Glutamatergic neuron (in vitro differentiated cells): ENCODE data around the gene PLOD3. TPM values are rescaled to one million over a fixed set of nuclear protein-coding genes. Genes with fewer than 3 reads are reported as not detected.

ENCODE experiments used
- DNase-seq: peaks from one replicate; pipeline ENCODE4 v3.0.0; 2022
- H3K27ac Mint-ChIP-seq: one replicate; pipeline ENCODE4 v1.8.0; 2020; ENCODE audit warnings: mild to moderate bottlenecking, mixed read lengths, inconsistent platforms; ENCODE audit not compliant: unreplicated experiment
- H3K27me3 Mint-ChIP-seq: one replicate; pipeline ENCODE4 v1.8.0; 2020; ENCODE audit warnings: mild to moderate bottlenecking, moderate library complexity, mixed read lengths, inconsistent platforms; ENCODE audit not compliant: unreplicated experiment
- H3K36me3 Mint-ChIP-seq: one replicate; pipeline ENCODE4 v1.8.0; 2020; ENCODE audit warnings: mild to moderate bottlenecking, mixed read lengths, inconsistent platforms; ENCODE audit not compliant: unreplicated experiment
- H3K4me1 Mint-ChIP-seq: one replicate; pipeline ENCODE4 v1.8.0; 2020; ENCODE audit warnings: mild to moderate bottlenecking, low read depth, mixed read lengths, inconsistent platforms; ENCODE audit not compliant: unreplicated experiment
- H3K4me3 Mint-ChIP-seq: one replicate; pipeline ENCODE4 v1.8.0; 2020; ENCODE audit warnings: mild to moderate bottlenecking, mixed read lengths, inconsistent platforms; ENCODE audit not compliant: unreplicated experiment
- H3K9me3 Mint-ChIP-seq: one replicate; pipeline ENCODE4 v1.8.0; 2020; ENCODE audit warnings: mild to moderate bottlenecking, moderate library complexity, mixed read lengths, inconsistent platforms; ENCODE audit not compliant: unreplicated experiment
- total RNA-seq: library from RNA; stranded (reverse); fragmentation: NEBNext Ultra II Directional; extraction: Animal tissue kit (Norgen Biotek cat#: 25700); gene quantifications from one replicate; pipeline ENCODE4 v1.2.1, GENCODE V29; 2021; ENCODE audit not compliant: unreplicated experiment
- TF ChIP-seq, protein P1 (sequence below): fragments of 200-600 bp; sonication (generic); IDR thresholded peaks from one replicate; pipeline ENCODE4 v1.5.0; 2021; ENCODE audit not compliant: partially characterized antibody, unreplicated experiment

Gene PLOD3
- total RNA-seq, 1 donor from 2014 or later: 47.1 TPM

DNA sequence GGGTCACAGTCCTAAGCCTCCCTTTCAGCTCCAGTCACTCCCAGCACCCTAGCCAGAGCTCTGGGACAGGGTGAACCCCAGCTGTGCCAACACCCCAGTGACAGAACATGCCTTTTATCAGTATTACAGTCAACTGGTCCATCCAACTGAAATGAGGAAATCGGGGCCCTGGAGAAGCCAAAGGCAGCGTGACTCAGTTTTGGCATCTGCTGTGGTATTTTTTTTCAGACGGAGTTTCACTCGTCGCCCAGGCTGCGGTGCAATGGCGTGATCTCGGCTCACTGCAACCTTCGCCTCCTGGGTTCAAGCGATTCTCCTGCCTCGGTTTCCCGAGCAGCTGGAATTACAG lies 23.6 kb upstream of the PLOD3 start:
- Mint-ChIP-seq H3K9me3 (peaks cover 7% of the 10 kb centered on the region), H3K27me3 (peaks cover 5% of the 10 kb centered on the region), H3K4me1 (peaks cover 9% of the 10 kb centered on the region), H3K27ac (no peak overlapping the region), H3K36me3 (no peaks in the 10 kb centered on the region), H3K4me3 (no peak overlapping the region)
- TF ChIP-seq, protein P1, sequence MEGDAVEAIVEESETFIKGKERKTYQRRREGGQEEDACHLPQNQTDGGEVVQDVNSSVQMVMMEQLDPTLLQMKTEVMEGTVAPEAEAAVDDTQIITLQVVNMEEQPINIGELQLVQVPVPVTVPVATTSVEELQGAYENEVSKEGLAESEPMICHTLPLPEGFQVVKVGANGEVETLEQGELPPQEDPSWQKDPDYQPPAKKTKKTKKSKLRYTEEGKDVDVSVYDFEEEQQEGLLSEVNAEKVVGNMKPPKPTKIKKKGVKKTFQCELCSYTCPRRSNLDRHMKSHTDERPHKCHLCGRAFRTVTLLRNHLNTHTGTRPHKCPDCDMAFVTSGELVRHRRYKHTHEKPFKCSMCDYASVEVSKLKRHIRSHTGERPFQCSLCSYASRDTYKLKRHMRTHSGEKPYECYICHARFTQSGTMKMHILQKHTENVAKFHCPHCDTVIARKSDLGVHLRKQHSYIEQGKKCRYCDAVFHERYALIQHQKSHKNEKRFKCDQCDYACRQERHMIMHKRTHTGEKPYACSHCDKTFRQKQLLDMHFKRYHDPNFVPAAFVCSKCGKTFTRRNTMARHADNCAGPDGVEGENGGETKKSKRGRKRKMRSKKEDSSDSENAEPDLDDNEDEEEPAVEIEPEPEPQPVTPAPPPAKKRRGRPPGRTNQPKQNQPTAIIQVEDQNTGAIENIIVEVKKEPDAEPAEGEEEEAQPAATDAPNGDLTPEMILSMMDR: no peak
- no peak for DNase-seq

DNA sequence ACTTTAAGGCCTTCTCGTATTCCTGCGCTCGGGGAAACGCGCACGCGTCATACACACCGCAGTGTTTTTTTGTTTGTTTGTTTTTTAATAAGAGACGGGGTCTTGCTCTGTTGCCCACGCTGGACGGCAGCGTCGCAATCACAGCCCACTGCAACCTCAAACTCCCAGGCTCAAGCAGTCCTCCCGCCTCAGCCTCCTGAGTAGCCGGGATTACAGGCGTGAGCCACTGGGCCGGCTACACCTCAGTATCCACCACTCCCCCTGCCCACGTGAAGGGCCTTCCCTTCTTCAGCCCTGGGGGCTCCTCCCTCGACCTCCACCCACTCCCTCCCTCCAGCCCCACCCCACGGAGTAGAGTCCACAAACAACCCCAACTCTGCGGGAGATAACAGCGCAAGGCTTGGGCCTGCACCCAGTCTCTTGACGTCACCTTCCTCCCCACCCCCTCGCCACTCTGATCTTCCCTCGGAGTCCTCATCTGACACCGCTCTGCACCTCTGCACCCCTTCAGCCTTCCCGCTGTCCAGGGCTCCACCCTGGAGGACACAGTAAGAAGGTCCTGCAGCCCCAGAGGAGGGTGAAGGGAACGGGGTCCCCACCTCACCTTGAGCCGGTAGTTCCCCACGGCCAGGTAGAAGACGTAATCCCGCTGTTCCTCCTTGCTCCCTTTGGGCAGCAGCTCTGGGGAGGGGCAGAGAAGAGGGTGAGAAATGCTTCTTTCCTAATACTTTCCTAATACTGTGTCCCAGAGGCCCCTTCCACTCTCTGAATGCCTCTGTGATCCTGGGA lies 23.0 kb upstream of the PLOD3 start:
- no peaks in the 10 kb centered on the region for H3K36me3 Mint-ChIP-seq
- H3K4me1 Mint-ChIP-seq: peaks cover 9% of the 10 kb centered on the region
- H3K9me3 Mint-ChIP-seq: peaks cover 7% of the 10 kb centered on the region
- no peak overlapping the region for H3K27ac Mint-ChIP-seq
- TF ChIP-seq, protein P1: no peak
- no peak overlapping the region for H3K4me3 Mint-ChIP-seq
- no peak for DNase-seq
- H3K27me3 Mint-ChIP-seq: peaks cover 5% of the 10 kb centered on the region

DNA sequence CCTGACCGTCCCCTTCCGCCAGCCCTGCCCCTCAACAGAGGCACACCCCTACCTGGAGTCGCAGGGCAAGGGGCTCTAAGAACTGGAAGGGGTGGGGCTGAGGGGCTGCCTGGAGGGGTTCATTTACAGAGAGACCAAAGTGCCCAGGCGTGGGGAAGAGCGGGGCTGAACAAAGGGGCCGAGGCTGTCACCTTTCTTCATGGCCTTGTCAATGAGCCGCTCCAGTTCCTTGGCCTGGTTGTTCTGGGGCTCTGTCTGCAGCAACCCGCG lies 22.5 kb upstream of the PLOD3 start:
- Mint-ChIP-seq H3K9me3 (peaks cover 5% of the 10 kb centered on the region), H3K4me1 (peaks cover 9% of the 10 kb centered on the region), H3K36me3 (no peaks in the 10 kb centered on the region), H3K27me3 (peaks cover 5% of the 10 kb centered on the region), H3K4me3 (no peak overlapping the region), H3K27ac (no peak overlapping the region)
- DNase-seq: no peak
- TF ChIP-seq, protein P1: no peak

DNA sequence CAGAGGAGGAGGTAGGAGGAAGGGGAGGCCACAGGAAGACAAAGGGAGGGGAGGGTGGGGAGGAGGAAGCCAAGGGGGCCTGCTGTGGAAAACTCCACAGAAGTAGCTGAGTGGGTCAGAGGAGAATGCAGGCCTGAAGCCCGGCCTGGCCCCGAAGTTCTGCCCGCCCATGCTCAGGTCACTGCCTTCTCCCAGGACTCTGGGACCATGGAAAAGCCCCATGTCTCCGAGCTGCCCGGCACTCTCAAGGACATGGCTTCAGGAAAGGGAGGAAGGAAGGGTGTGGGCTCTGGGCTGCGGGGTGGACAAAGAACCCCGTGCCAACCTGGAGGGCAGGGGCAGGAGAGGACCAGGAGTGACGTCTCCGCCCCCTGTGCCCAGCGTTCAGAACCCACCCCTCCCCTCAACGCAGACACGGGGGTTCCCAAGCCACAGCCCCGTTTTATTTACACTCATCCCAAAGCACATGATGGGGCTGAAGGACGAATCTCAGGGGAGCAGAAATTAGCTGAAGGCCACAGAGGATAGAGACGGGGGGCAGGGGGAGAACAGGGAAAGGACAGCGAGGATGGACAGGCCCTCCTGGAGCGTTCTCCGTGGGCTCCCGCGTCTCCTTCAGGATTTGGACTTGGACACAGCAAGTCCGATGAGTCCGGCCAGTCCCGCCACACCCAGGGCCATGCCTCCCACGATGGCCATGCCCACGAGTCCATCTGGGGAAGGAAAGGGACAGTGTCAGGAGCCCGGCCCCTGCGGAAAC lies 22.0 kb upstream of the PLOD3 start:
- H3K4me3 Mint-ChIP-seq: no peak overlapping the region
- no peak overlapping the region for H3K27ac Mint-ChIP-seq
- peaks cover 3% of the 10 kb centered on the region for H3K27me3 Mint-ChIP-seq
- no peak for DNase-seq
- H3K36me3 Mint-ChIP-seq: no peaks in the 10 kb centered on the region
- TF ChIP-seq, protein P1: no peak
- H3K9me3 Mint-ChIP-seq: peaks cover 5% of the 10 kb centered on the region
- H3K4me1 Mint-ChIP-seq: peaks cover 9% of the 10 kb centered on the region
